HG03159 (cell line): Measurements from ENCODE around the gene PPP2R3C.
A peak's percentile ranks its signal among the peaks of the same experiment; 100 is the strongest.
"Not testable (repeated sequence)": the region's sequence is repeated elsewhere in the genome, so short reads cannot be mapped to it uniquely, and the experiment has no call there.

Experiments
- ATAC-seq: cut with Tn5 transposase; IDR thresholded peaks from one replicate; pipeline ENCODE4 v1.9.1; 2021; ENCODE audit warnings: mild to moderate bottlenecking, moderate library complexity; ENCODE audit not compliant: unreplicated experiment

The PPP2R3C gene

GRCh38 chr14:35065731-35066130 is 56.1 kb downstream of the PPP2R3C start:
- ATAC-seq = not testable (repeated sequence)

- ATAC-seq = not testable (repeated sequence)
Observed at GRCh38 chr14:35061113-35061791, 60.5 kb downstream of the PPP2R3C start.

- ATAC-seq = no peak
Observed at GRCh38 chr14:35052637-35053036, 69.2 kb downstream of the PPP2R3C start.

DNA sequence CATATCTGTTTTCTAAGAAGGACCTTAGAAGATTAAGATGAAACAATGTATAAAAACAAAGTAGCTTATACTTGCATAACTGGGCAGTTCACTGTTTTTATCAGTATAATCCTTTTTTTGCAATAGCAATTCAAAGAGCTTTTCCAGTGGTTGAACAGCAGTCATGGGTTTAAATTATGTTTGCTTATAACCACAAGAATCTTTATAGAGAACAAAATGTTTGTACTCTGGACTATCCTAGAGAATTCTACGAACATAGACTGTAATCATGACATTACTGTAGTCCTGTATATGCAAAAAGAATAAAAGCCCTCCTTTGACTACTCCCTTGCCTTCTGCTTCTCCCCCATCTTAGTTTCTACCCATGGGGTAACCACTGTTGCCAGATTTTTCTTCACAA is 70.0 kb downstream of the PPP2R3C start:
- ATAC-seq = no peak

GRCh38 chr14:35050652-35051051 is 71.1 kb downstream of the PPP2R3C start:
- no peak for ATAC-seq

- no peak for ATAC-seq
Observed at GRCh38 chr14:35047976-35048513, 73.7 kb downstream of the PPP2R3C start.

- ATAC-seq = peak; percentile 24
Observed at GRCh38 chr14:35046751-35047536, 74.8 kb downstream of the PPP2R3C start.

DNA sequence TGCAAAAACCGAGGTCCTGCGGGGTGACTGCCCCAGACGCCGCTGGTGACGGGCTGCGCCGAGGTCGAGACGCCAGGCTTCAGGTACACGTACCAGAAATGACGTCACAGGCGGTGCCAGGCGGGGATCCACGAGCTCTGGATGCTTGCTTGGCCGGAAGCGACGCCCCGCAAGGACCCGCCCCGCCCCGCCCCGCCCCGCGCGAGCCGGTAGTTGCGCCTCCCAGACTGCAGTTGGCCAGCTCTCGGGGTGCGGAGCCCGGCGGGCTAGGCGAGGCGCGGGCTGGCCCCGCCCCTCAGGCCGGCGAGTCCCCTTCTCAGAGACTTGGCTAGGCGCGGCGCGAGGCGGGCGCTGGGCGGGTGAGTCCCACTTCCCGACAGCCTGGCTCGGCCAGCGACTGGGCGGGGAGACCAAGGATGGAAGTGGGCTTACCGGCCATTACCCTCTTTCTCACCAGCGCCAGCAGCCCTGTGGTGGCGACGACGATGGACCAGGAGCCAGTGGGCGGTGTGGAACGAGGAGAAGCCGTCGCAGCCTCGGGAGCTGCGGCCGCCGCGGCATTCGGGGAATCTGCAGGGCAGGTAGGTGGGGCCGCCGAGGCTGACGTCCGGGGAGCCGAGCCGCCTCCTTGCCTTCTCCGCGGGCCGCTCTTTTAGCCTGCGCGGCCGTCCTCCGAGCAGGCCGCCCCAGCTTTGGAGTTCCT is 75.6 kb downstream of the PPP2R3C start, which contains the start of gene FAM177A1:
TSS of gene FAM177A1 (plus strand) at position 225 of the 703 bp plus-strand sequence. CDS start at position 417, 192 bp downstream.
- ATAC-seq = peak; percentile 92

GRCh38 chr14:35045798-35046047 is 76.1 kb downstream of the PPP2R3C start:
- ATAC-seq = no peak

DNA sequence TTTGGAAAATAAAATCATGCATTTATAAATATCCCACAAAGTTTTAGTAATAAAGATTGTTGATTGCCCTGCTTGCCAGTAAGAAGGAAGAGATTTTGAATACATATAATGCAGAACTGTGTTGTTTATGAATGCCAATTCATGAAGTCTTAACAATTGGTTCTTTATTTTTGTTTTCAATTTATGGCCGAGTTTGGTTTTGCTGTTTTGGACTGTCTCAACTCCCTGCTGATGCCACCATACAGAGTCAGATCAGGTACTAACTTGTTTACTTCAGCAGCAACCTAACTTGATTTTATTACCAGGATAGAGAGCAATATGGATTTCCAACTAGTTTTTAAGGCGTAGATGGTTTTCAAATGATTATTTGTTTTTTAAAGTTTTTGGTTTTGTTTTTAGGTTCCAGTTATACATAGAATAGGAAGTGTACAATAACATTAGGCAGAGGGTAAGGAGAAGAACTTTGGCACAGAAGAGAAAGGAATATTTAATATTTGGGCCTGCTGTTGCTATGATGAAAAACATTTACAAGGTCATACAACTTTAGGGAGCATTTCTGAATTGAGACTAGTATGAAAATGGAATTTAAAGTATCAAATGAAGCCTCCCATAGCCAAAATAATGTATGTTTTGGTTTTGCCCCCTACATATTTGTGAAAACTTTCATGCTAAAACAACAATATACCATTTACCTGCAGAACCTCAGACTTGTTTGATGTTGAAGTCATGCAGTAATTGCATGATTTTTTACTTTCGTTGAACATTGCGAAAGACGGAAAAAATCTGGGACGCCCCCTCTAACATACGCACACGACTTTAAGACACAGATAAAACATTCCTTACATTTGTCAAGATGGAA is 76.6 kb downstream of the PPP2R3C start:
- no peak for ATAC-seq

DNA sequence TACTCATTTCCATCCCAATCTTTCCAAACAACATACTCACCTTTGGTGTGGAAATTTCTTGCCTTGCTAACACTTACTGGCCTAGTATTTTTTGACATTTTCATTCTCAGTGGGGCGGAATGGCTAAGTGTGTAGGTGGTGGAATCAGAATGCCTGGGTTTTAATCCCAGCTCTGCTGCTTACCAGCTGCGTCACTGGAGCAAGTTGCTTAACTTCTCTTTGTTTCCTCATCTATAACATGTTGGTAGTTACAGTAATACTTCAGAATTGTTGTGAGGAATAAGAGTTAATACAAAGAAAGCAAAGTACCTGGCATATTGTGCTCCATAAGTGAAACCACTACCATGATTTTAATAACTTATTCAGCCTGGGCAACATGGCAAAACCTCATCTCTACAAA is 78.7 kb downstream of the PPP2R3C start:
- no peak for ATAC-seq

DNA sequence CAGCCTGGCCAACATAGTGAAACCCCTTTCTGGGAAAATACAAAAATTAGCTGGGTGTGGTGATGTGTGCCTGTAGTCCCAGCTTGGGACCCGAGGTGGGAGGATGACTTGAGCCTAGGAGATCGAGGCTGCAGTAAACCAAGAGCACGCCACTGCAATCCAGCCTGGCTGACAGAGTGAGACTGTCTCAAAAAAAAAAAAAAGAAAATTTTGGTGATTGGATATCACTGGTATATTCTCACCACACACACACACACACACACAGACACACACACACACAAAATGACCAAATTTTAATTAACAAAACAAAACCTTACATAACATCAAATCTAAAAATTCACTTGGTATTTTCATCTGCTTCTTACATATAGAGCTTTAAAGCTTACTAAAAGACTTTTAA is 79.2 kb downstream of the PPP2R3C start:
- ATAC-seq = no peak

DNA sequence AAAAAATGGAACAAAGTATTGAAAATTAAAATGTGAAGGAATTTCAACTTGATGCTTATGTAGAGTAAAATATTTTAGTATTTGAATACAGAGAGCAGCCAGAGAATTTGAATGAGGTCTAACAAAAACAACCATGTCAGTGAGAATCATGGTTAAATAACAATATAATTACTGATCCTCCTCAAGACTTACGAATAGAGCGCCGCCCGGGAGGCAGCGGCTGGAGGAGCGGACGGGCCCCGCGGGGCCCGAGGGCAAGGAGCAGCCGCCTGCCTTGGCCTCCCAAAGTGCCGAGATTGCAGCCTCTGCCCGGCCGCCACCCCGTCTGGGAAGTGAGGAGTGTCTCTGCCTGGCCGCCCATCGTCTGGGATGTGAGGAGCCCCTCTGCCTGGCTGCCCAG is 83.5 kb downstream of the PPP2R3C start:
- not testable (repeated sequence) for ATAC-seq
